Pons (tissue), 1 donor: ENCODE data around the gene OR5K4.

Experiments
- DNase-seq: peaks from one replicate; pipeline ENCODE4 v3.0.0-alpha.2; 2016; ENCODE audit warnings: low spot score

The OR5K4 gene

GRCh38 chr3:98353554-98353953 is at the start of gene OR5K4:
TSS of gene OR5K4 (plus strand) at chr3:98353854. CDS start at chr3:98353854, 0 bp downstream.
- DNase-seq: no peak

- DNase-seq: no peak
Observed at GRCh38 chr3:98322101-98322500, 31.6 kb upstream of the OR5K4 start.

- DNase-seq: no peak
Observed at GRCh38 chr3:98322686-98323085, 31.0 kb upstream of the OR5K4 start.

- no peak for DNase-seq
Observed at GRCh38 chr3:98323425-98323824, 30.2 kb upstream of the OR5K4 start.

GRCh38 chr3:98325055-98325454 is 28.6 kb upstream of the OR5K4 start:
- no peak for DNase-seq

GRCh38 chr3:98326105-98326893 is 27.4 kb upstream of the OR5K4 start:
- no peak for DNase-seq

- DNase-seq: no peak
Observed at GRCh38 chr3:98326945-98327344, 26.7 kb upstream of the OR5K4 start.

- no peak for DNase-seq
Observed at GRCh38 chr3:98328933-98329332, 24.7 kb upstream of the OR5K4 start.

- DNase-seq: peak; percentile 79
Observed at GRCh38 chr3:98329392-98330124, 24.1 kb upstream of the OR5K4 start.

- no peak for DNase-seq
Observed at GRCh38 chr3:98331329-98331728, 22.3 kb upstream of the OR5K4 start.

GRCh38 chr3:98333989-98334606 is 19.6 kb upstream of the OR5K4 start:
- DNase-seq: no peak

GRCh38 chr3:98339031-98339430 is 14.6 kb upstream of the OR5K4 start:
- DNase-seq: no peak

GRCh38 chr3:98341758-98342157 is 11.9 kb upstream of the OR5K4 start:
- DNase-seq: no peak

GRCh38 chr3:98343647-98344507 is 9.8 kb upstream of the OR5K4 start:
- DNase-seq: peak; percentile 66

GRCh38 chr3:98350082-98350481 is 3.6 kb upstream of the OR5K4 start:
- no peak for DNase-seq

- DNase-seq: no peak
Observed at GRCh38 chr3:98359250-98359649, 5.6 kb downstream of the OR5K4 start.

GRCh38 chr3:98359993-98360675 is 6.5 kb downstream of the OR5K4 start:
- DNase-seq: no peak

- no peak for DNase-seq
Observed at GRCh38 chr3:98360681-98361080, 7.0 kb downstream of the OR5K4 start.

GRCh38 chr3:98361289-98361688 is 7.6 kb downstream of the OR5K4 start:
- no peak for DNase-seq

GRCh38 chr3:98367464-98368246 is 14.0 kb downstream of the OR5K4 start:
- no peak for DNase-seq

- DNase-seq: no peak
Observed at GRCh38 chr3:98371186-98371585, 17.5 kb downstream of the OR5K4 start.
